Measurements from ENCODE around the gene ARHGAP26.

- TF ChIP-seq CTCF (optimal IDR thresholded peaks at IDR 0.05 in 1 of 3, IDR thresholded peaks at IDR 0.05 in 1 of 3, conservative IDR thresholded peaks at IDR 0.05 in 1 of 3; ENCODE audit: extremely low read depth in 1 of 3, insufficient read depth in 2 of 3, low read length in 3 of 3) (no peak), EZH2 (IDR thresholded peaks at IDR 0.05; ENCODE audit: low read length) (no peak)
These were observed 409.1 kb downstream of the ARHGAP26 start for GRCh38 chr5:143179126-143179740.

Measured in keratinocyte (primary cell).